Stimulated activated CD4-positive, alpha-beta T cell treated with anti-CD3 and anti-CD28 coated beads, TNF-alpha, amount 100 ng/mL, for 48 hours (primary cell): ENCODE results near the gene PAPSS2.
A peak's percentile ranks its signal among the peaks of the same experiment; 100 is the strongest.

Source experiments
- DNase-seq, 3 donors: peaks; one replicate each; pipeline ENCODE4 v3.0.0-alpha.2; 2020; ENCODE audit warnings: low read depth in 3 of 3

The PAPSS2 gene

GRCh38 chr10:87750001-87750671 lies 90.5 kb downstream of the PAPSS2 start:
- DNase-seq, result no peak

GRCh38 chr10:87750817-87751216 lies 91.1 kb downstream of the PAPSS2 start:
- DNase-seq, result no peak

- no peak for DNase-seq
Observed at GRCh38 chr10:87751274-87751673, 91.6 kb downstream of the PAPSS2 start.

GRCh38 chr10:87752566-87752965 lies 92.9 kb downstream of the PAPSS2 start:
- DNase-seq, result no peak

GRCh38 chr10:87753995-87754866 lies 94.6 kb downstream of the PAPSS2 start:
- no peak for DNase-seq

GRCh38 chr10:87757685-87758084 lies 98.0 kb downstream of the PAPSS2 start:
- DNase-seq, result no peak

GRCh38 chr10:87759551-87759950 lies 99.9 kb downstream of the PAPSS2 start:
- DNase-seq, result no peak

GRCh38 chr10:87760195-87760905 lies 100.7 kb downstream of the PAPSS2 start:
- DNase-seq, result no peak

GRCh38 chr10:87761153-87761552 lies 101.5 kb downstream of the PAPSS2 start:
- no peak for DNase-seq

- peak; percentile 17 to 38 (median 26) for DNase-seq
Observed at GRCh38 chr10:87761892-87762291, 102.2 kb downstream of the PAPSS2 start.

GRCh38 chr10:87763086-87763861 lies 103.6 kb downstream of the PAPSS2 start:
- no peak for DNase-seq

GRCh38 chr10:87764072-87764934 lies 104.6 kb downstream of the PAPSS2 start:
- DNase-seq, result no peak

GRCh38 chr10:87765666-87766376 lies 106.1 kb downstream of the PAPSS2 start:
- DNase-seq, result no peak

GRCh38 chr10:87767253-87767652 lies 107.6 kb downstream of the PAPSS2 start:
- no peak for DNase-seq

GRCh38 chr10:87771871-87772500 lies 112.3 kb downstream of the PAPSS2 start:
- no peak for DNase-seq

GRCh38 chr10:87775766-87776165 lies 116.1 kb downstream of the PAPSS2 start:
- no peak for DNase-seq

GRCh38 chr10:87776328-87776727 lies 116.7 kb downstream of the PAPSS2 start:
- DNase-seq, result no peak

GRCh38 chr10:87781545-87781944 lies 121.9 kb downstream of the PAPSS2 start:
- no peak for DNase-seq

GRCh38 chr10:87782721-87783120 lies 123.0 kb downstream of the PAPSS2 start:
- DNase-seq, result no peak

GRCh38 chr10:87786421-87786820 lies 126.7 kb downstream of the PAPSS2 start:
- no peak for DNase-seq
